GM18867 (cell line): ENCODE results near the gene CSMD2.

Source experiments
- ATAC-seq: cut with Tn5 transposase; IDR thresholded peaks from one replicate; pipeline ENCODE4 v1.9.1; 2021; ENCODE audit warnings: mild to moderate bottlenecking, moderate library complexity; ENCODE audit not compliant: unreplicated experiment

Gene CSMD2

DNA sequence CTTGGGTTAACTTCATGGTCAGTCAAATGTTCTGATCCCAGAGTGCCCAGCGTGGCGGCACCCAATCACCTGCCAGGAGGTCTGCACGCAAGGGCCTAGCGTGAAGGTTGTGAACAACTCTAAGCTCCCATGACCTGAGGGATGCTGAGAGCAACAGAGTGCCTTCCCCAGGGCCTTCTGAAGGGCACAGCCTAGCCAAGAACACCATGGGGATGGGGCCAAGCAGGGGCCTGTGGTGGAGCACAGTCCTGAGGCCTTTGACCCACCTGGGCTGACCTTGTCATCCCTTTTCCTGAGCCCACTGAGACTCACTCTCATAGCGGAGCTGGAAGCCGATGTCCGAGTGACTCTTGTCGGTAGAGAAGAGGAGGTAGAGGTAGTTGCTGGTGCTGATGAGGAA is 440.0 kb downstream of the CSMD2 start:
- no peak for ATAC-seq

DNA sequence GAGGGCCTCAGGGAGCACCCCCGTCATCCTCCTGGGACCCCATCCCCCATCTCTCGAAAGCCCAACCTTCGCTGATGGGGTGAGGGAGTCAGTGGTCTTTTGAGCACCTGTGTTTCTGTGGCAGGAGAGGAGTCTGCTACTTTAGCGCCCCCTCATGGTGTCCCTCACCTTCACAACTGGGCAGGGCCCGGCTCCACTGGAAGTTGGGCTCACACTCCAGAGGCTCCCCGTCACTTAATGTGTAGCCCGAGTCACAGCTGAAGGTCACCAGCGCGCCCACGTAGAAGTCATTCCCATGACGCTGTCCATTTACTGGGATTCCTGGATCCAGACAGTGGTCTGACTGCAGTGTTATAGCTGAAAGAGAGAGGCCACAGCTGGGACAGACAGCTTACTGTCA is 440.7 kb downstream of the CSMD2 start:
- ATAC-seq = no peak

DNA sequence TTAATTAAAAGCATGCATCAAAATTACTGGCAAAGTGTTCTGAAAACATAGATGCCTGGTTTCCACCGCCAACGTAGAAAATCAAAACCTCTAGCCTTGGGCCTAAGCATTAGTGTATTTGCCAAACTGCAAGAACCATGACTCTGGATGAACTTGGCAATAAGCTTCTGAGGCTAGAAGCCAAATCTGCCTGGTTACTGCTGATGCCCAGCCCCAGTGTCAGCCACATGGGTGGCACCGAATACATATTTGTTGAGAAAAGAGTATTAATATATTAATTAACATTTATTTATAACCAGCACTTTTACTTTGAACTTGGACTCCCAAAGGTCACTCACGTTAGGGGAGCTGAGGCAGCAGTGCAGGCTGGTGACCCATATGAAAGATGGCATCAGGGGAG is 441.8 kb downstream of the CSMD2 start:
- no peak for ATAC-seq

DNA sequence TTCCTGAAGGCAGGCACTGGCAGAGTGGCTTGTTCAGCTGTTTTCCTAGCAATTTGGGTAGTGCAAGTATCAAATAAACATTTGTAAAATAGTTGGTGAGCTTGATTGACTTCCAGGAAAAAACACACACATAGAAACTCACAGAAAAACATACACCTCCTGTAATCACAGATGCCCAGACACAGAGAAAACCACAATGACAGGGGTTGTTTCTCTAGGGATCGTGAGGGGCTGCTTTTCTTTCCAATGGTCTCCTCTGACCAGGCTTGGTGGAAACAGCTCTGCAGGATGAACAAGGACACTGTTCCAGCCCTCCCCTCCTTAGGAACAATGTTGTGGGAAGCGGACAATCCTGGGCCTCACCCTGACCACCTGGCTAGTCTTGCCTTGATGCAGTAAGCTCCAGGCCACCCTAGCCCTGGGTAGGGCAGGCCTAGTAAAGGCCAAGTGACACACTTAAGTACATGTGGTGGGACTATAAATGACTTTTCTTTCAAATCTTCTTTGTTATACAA is 443.7 kb downstream of the CSMD2 start:
- ATAC-seq = no peak

DNA sequence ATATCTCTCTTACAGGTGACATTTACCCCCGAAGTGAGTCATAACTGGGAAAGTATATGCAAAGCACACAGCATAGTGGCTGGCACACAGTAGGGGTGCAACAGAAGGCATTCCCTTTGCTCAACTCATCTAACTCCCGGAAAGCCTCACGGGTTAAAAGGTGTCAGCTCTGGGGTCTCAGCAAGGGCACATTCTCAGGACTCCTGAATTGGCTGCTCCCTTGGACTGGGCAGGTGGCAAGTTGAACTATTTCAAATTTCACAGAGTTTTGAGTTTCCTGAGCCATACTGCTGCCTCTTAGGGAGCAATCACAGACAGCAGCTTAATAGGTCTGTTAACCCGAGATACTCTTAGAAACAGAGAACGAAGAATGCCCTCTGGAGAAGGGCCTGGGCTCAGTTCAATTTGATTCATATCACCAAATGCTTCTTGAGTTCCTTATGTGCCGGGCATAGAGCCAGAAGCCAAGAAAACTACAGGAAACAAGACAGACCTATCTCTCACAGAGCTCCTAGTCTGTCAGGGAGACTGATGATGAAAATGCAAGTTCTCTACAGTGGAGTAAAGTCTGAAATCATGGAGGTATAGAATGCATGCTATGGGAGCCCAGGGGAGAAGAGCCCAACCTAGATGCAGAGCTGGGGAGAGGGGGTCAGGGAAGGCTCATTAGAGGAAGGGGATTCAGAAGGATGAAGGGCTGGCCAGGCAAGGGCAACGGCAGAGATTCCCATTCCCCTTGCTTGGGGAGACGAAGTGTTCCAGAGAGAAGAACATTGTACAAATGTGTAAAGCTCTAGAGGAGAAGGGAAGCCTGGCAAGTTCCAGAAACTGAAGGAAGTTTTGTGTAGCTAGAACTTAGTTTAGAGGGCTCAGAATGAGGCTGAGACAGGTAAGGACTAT is 445.0 kb downstream of the CSMD2 start:
- ATAC-seq = no peak

DNA sequence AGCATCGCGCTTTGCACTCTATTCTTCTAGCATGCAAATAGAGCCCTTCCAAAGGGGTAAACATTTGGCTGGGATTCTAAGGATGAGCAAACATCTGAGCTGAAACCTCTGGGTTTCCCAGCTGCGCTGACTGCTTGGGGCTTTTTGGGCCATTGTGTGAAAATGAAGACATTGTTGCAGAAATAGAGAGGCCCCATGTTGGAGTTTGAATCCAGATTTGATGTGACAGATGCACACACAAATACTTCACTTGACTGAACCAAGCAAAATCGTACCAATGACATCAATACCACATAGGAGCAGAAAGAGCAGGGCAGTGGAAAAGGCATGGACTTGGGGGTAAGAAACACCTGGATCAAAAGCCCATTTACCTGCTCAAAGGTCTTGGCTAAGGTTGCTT is 445.7 kb downstream of the CSMD2 start:
- no peak for ATAC-seq

DNA sequence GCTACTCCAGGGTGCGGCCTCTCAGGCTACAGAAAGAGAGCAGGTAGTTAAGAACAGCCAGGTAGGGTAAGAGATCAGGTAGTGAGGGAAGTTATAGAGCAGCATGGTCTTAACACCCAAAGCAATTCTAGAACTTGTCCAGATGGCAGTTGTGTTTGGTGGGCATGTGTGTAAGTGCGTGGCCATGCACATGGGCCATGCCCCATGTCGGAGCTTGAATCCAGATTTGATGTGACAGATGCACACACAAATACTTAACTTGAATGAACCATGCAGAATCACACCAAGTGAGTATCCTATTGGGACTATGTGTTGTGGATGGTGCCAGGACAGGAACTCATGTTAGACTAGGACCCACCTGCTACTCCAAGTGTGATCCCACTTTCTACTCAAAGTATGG is 446.8 kb downstream of the CSMD2 start:
- ATAC-seq = no peak

DNA sequence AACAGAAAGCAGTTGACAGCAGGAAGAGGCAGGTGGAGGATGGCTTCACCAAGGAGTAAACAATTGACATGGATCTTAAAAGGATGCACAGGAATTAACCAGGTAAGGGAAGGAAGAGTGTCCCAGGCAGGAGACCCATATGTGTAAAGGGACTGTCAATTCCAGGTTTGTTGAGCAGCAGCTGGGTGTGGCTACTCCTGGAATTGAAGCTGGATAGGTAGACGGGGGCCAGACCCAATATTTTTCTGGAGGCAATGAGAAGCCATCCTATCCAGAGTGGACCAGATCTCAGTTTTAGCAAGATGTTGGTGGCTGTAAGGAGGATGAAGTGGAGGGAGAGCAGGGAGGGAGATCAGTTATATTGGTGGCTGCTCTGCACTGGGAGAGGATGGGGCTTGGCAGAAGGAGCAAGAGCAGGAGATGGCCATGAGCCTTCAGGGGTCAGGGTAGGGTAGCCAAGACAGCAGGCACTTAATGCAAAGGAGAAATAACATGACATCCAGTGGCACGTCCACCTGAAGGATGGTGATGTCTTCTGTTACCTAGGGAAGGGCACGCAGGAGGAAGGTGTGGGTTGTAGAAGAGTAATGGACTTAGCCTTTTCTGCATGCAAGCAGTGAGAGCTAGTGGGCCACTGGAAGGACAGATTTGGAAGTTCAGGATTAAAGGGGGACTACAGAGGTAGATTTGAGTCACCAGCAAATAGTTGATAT is 447.9 kb downstream of the CSMD2 start:
- no peak for ATAC-seq

DNA sequence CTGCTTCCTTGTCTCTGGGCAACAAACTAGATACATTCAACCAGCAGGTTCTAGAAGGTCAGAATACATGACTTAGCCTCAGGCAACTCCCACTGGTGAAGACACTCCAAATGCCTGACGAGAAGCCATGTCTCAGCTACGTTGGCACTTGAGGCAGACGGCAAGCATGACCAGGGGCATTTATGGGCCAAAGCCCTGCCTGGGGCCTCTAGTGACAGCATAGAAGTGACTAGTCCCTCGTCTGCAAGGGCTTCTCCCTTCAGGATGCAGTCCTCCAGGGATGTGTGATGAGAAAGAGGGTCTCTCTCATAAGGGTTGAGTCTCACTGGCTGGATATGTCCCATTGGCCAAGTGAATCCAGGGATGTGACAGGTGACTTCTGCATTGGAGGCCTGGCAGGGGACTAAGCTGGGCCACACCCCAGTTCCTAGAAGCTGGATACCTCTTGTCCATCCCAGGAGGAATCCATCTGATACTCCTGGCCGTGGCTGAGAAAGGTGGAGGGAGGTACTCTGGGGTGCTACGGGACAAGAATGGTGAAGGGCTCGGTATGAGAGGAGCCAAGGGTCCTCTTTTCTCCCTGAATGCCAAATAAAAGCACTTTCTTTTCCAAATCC is 449.7 kb downstream of the CSMD2 start:
- ATAC-seq = no peak

DNA sequence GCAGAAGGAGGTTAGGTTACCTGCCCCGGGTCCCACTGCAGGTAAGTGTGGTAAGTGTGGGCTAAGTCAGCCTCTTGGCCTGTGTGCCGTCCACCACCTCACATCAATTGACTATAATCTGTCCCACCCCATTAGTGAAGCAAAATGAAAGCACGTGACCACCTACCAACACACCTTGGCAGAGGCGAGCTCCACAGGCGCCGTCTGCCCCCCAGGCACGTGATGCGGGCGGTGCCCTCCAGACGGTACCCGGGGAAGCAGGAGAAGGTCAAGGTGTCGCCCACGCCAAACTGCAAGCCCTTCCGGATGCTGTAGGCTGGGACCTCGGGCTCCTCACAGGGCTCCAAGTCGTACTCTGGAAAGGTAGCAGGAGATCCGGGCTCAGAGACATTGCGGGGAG is 450.6 kb downstream of the CSMD2 start:
- no peak for ATAC-seq

DNA sequence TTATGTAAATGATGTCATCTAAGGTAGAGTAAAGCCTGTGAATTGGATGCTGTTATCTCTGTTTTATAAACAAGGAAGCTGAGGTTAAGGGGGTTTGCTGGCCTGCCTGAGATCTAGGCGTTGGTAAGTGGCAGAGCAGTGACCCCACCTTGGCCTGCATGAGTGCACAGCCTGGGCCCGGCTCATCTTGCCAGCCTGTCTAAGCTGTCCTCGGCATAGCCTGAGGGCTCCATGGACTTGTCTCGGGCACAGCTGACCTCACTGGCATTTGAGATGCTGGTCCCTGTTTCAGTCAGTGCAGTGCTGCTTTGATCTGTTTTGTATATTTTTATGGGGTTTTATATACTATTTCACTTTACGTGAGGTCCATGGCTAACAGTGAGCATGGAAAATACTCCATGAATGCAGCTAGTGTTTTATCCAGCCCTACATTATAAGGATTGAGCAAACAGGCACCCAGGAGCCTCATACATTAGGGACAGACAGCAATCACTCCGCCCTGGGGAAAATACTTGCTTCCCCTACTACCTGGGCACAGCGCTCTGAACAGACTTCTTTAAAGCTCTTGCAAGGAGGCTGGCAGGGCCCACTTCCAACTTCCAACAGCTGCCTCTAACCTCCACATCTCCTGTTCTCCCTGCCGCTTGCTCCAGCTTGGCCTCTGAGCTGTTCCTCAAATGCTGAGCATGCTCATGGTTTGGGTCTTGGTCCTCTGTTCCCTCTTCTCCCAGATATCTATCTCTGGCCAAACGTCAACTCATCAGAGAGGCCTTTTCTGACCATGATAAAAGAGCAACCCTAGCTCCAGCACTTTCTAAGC is 451.8 kb downstream of the CSMD2 start:
- no peak for ATAC-seq

DNA sequence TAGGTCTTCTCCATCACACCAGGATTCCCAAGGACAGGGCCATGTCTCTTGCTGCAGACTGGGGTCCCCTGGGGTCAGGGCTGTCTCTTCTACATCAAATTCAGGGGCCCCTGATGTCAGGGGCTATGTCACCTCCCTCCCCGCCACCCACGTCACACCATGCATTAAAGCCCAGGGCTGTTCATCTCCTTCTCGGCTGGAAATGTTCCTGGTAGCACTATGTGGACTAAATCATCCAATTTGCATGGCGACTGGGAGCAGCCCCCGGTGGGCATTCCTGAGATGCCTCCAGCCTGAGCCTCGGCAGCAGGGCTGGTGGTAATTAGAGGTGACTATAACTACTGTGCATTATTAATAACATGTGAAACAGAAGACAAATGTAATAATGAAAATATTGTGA is 452.8 kb downstream of the CSMD2 start:
- no peak for ATAC-seq

DNA sequence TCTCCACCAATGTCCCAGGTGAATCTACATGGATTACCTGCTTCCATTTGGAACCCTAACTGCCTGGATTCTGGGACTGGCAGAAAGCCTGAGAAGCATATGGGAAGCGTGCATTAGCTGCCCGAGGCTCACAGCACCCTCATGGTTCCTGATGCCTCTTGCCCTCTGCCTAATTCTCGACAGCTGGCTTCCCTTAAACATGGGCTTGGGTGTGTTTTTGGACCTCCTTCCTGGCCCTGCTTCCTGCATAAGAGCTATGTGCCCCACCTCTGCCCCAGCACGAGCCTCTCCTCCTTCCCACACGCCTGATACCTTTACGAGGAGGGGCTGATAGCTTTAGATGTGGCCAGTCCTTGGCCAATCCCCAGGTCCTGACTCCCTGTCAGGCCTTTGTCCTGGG is 453.5 kb downstream of the CSMD2 start:
- no peak for ATAC-seq

DNA sequence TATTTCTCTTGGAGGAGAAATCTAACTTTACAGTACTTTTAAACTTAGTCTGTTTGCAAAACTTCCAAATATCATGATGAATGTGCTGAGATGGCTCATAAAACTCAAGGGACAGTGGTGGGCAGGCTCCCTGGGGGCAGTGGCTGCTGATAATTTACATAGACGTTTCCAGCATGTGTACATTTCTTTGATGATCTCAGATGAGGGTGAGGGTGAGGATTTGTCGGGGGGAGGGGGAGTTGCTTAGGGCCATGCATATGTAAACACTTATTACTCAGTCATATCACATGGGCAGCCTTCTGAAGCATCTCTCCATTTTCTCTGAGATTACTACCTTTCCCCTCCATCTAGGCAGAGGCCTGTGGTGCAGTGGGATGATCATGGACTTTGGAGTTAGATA is 454.1 kb downstream of the CSMD2 start:
- no peak for ATAC-seq

DNA sequence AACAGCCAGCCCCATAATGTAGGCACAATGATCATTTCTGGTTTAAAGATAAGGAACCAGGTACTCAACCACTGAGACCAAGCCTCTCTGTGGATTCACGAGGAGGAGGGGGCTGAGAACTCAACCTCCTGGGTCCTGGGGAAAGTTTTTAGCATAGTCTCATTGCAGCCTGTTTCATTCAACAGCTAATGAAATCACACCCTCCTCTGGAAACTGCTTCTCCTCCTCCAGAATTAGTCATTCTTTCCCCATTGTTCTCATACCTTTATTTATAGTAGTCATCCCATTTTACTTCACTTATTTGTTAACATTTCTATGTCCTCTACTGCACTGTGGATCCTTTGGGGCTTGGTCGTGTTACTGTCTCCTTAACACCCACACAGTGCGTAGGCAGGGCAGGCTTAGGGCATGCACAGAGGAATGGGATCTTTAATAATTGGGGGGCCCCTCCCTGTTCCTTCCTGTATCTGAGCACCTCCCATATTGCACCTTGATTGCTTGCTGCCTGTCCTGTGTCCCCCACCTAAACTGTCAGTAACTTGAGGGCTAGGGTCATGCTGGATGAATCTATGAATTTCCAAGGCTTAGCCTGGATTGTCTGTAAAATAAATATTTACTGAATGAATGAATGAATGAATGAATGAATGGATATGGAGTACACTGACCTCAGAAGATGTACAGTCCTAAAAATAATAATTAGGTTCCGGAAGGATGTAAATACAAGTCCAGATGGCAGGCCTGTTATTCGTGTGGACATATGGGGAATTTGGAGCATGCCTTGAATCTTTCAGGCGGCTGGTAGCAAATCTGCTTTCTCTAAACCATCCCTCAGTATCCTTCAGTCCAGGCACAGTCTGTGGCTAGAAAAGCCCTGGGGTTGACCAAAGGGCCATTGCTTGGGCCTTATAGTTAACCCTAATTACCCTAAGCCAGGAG is 455.0 kb downstream of the CSMD2 start:
- no peak for ATAC-seq

DNA sequence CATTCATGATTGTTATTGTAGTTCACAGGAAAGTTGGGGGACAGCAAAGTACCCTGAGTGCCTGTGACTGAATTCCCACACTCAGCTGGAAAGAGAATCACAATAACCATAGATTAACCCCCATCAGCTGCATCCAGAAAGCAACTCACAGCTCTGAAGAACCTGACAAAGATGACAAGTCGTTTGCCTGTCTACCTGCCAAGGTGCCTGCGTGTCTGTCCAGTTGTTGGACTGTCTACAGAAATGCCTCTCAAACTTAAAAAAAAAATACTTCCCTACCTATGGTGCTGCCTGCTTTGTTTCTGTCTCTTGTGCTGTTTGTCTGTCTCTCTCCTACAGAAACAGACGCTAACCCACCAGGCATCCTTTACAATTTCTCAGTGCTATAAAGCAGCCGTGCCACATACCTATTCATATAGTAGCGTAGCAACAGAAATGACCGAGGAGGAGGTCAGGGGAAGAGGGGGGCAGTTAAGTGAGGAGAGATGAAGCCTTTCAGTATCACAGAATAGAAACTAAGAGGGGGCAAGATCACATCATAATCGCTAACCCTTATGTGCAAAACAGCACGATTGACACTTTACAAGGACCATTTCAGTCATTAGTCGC is 455.8 kb downstream of the CSMD2 start:
- no peak for ATAC-seq

DNA sequence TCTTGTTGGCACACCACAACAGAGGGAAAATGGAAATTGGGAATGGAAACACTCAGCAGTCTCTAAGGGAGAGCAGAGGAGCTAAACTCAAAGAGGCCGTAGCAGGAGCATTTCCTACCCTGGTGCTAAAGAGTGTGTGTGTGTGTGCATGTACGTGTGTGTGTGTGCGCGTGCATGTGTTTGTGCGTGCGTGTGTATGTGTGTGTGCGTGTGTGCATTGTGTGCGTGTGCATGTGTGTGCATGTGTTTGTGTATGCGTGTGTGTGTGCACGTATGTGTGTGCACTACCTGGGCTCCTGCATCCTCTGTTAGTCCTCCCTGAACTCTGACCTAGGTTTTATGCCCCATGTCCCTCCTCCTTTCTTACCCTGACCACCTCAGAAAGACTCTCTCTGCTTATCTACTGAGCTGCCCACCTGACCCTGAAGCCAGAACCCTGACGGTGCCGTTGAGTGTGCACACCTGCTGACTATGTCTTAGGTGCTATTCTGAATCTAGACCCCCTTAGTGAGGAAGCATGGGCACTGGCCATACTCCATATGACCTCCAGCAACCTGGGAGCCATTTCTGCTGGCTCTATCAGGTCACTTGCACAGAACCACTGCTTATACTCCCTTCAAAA is 458.3 kb downstream of the CSMD2 start:
- ATAC-seq = no peak

DNA sequence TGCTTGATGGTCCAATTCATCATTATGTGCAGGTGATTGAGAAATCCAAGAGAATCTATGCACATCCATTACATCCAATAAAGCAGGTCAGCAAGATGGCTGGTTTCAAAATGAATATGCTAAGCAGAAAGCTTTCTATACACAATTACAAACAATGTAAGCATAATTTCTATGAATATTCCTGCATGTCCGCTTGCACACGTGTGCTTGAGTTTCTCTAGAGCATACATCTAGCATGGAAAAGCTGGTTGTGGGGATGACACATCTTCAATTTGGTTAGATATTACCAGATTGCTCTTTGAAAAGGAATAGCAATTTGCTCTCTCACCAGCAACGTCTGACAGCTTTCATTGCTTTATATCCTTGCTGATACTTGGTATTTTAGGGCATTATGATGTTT is 461.6 kb downstream of the CSMD2 start:
- ATAC-seq = no peak
